Coronary artery (tissue), 2 donors: Measurements from ENCODE around the gene LYST.

Experiments used
- DNase-seq: peaks from one replicate; pipeline ENCODE4 v3.0.0-alpha.2; 2017; ENCODE audit warnings: low spot score
- H3K27ac ChIP-seq, 2 donors: fragments of 200-600 bp; sonication (generic); one replicate each; pipeline ENCODE4 v1.5.1; 2016 to 2019
- H3K4me3 ChIP-seq: fragments of 200-600 bp; sonication (generic); 2 replicates; pipeline ENCODE4 v1.5.1; 2016; ENCODE audit warnings: mild to moderate bottlenecking, moderate library complexity
- TF ChIP-seq, protein P1 (sequence below): fragments of 200-600 bp; sonication (generic); IDR thresholded peaks from one replicate; pipeline ENCODE4 v1.5.1; 2019; ENCODE audit warnings: antibody characterized with exemption

The LYST gene

DNA sequence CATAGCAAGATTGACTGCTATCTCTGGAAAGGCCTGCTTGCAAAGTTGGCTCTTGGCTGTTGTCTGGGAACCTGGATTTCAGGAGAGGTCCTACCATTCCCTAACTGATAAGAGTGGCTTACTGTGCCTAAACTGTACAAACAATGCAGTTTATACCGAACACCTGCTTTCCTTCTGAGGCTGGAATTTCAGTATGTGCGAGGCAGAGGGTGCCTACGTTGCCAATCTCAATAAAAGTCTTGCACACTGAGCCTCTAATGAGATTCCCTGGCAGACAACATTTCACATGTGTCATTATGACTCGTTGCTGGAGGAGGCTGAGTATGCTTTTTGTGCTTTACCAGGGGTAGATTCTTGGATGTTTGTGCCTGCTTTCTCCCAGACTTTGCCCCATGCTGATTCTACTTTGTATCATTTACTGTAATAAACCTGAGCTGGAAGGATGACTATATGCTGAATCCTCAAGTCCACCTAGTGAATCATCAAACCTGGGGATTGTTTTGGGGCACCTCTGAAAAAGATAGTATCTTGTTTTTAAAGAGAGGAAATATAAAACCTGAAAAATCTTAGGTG is 158.2 kb downstream of the LYST start:
- TF ChIP-seq, protein P1, sequence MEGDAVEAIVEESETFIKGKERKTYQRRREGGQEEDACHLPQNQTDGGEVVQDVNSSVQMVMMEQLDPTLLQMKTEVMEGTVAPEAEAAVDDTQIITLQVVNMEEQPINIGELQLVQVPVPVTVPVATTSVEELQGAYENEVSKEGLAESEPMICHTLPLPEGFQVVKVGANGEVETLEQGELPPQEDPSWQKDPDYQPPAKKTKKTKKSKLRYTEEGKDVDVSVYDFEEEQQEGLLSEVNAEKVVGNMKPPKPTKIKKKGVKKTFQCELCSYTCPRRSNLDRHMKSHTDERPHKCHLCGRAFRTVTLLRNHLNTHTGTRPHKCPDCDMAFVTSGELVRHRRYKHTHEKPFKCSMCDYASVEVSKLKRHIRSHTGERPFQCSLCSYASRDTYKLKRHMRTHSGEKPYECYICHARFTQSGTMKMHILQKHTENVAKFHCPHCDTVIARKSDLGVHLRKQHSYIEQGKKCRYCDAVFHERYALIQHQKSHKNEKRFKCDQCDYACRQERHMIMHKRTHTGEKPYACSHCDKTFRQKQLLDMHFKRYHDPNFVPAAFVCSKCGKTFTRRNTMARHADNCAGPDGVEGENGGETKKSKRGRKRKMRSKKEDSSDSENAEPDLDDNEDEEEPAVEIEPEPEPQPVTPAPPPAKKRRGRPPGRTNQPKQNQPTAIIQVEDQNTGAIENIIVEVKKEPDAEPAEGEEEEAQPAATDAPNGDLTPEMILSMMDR, result no peak
- H3K27ac ChIP-seq, result no peak overlapping the region
- no peak overlapping the region for H3K4me3 ChIP-seq
- DNase-seq, result no peak

DNA sequence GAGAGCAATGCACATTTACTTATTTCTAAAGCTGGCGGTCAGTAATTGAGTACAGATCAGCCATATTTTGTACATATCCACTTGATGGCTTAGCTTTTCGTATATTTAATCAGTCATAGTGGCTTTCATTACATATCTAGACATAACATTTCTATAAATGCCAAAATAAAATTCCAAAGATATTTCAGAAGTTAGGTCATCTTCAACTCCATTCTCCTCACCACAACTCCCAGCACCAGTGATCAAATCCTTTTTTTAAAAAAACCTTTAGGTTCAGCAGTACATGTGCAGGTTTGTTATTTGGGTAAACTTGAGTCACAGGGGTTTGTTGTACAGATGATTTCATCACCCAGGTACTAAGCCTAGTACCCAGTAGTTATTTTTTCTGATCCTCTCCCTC is 163.2 kb downstream of the LYST start:
- TF ChIP-seq, protein P1, result no peak
- DNase-seq, result no peak
- Histone ChIP-seq H3K27ac (no peak overlapping the region), H3K4me3 (no peak overlapping the region)

DNA sequence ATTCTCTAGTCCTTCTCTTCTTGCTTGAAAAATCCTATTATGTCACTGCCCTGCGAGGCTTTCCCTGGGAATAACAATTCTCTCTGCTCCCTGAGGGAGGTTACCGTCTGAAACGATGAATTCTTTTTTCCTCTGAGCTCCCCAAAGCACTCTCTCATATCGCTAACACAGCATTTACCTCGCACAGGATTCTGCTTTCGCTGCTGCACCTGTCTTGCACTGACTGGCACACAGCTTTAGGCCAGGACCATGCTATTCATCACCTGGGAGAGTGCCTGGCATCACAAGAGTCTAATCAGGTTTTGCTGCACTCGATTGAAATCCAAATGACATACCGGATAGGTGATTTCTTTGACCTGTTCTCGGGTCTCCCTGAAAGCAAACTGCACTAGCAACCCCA is 164.3 kb downstream of the LYST start:
- Histone ChIP-seq H3K27ac (no peak overlapping the region), H3K4me3 (no peak overlapping the region)
- TF ChIP-seq, protein P1, result no peak
- no peak for DNase-seq

DNA sequence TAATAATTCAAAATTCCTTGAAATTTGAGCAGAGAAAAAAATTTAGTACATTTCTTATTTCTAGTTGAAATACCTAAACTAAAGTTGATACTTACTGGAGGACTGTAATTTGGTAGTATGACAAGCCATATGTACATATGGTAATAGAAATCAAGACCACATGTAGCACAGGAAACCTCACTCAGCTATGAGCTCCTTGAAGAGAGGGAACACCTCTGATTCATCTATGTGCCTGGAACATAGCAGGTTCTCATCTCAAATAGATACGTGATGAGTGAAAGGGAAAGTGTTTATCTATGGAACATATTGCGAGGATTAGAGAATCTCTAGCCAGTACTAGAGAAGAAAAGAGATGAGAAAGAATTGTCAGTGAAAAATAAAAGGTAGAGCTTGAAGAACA is 169.2 kb downstream of the LYST start:
- DNase-seq, result no peak
- TF ChIP-seq, protein P1, result no peak
- Histone ChIP-seq H3K27ac (no peak overlapping the region), H3K4me3 (no peak overlapping the region)

DNA sequence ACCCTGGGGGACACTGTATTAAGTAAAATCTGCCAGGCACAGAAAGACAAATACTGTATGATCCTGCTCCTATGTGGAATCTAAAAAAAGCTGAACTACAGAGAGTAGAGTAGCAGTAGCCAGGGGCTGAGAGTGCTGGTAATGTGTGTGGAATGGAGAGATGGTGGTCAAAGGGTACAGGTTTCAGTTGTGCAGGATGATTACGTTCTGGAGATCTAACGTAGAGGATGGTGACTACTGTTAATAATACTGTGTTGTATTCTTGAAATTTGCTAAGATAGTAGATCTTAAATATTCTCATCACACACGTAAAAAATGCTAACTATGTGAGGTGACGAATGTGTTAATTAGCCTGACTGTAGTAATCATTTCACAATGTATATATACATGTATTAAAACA is 177.3 kb downstream of the LYST start:
- DNase-seq, result no peak
- no peak overlapping the region for H3K4me3 ChIP-seq
- no peak overlapping the region for H3K27ac ChIP-seq
- TF ChIP-seq, protein P1, result no peak

DNA sequence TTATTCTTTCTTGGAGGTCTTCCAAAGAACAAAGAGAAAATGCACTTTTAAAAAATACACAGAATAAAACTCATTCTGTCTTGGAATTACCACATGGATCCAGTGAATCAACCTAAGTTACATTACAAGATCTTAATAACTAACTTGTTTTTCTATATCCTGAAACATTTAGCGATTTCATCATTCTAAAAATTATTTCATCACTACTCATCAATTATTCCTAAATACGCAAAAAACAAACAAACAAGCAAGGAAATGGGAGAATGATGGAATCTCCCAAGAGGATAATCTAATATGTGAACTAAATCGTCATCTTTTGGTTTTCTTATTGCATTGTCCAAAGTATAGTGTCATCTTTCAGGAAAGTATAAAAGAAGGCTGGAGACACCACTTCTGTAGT is 178.6 kb downstream of the LYST start:
- no peak overlapping the region for H3K27ac ChIP-seq
- H3K4me3 ChIP-seq, result no peak overlapping the region
- no peak for DNase-seq
- TF ChIP-seq, protein P1, result no peak

DNA sequence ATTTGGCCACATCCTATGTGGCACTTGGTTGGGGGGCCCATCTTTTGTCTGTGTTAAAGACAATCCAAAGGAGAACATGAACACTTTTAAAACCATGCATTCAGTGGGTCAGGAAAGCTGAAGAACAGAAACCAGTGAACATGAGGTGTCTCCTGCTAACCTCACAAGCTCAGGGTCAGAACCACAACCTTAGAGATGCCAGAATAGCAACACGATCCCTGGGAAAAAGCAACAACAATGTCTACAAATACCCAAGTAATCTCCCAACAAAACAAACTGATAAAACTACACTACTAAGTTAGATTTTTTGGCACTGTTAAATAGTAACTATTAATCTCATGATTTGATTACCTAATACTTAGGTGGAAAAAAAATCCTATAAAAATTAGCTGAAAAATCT is 183.1 kb downstream of the LYST start:
- H3K27ac ChIP-seq, result no peak overlapping the region
- TF ChIP-seq, protein P1, result no peak
- no peak overlapping the region for H3K4me3 ChIP-seq
- no peak for DNase-seq
